NB4 (cell line): ENCODE results near the gene SLC4A2.

ENCODE experiments used
- CTCF ChIP-seq: IDR thresholded peaks from one replicate; pipeline ENCODE4 v1.5.1; 2012; ENCODE audit warnings: low read depth, low read length
- MAX ChIP-seq: IDR thresholded peaks from 2 replicates; pipeline ENCODE4 v1.6.1; 2011; ENCODE audit warnings: low read depth, low read length
- MYC ChIP-seq: IDR thresholded peaks from 2 replicates; pipeline ENCODE4 v1.6.1; 2011; ENCODE audit warnings: low read depth, low read length
- POLR2A ChIP-seq: IDR thresholded peaks from 2 replicates; pipeline ENCODE4 v1.6.1; 2011; ENCODE audit warnings: mild to moderate bottlenecking; ENCODE audit not compliant: insufficient read length; ENCODE audit errors: extremely low read depth

GRCh38 chr7:151058781-151059366, 515 bp upstream of the SLC4A2 start:
- no peak for TF ChIP-seq MAX
- no peak for TF ChIP-seq POLR2A
- no peak for TF ChIP-seq CTCF
- no peak for TF ChIP-seq MYC
